Thyroid gland (tissue), 4 donors: ENCODE results near the gene FAAP100. TPM values are rescaled to one million over a fixed set of nuclear protein-coding genes. Genes with fewer than 3 reads are reported as not detected.

Experiments used
- DNase-seq, 2 donors: peaks; one replicate each; pipeline ENCODE4 v3.0.0-alpha.2; 2019
- H3K27ac ChIP-seq, 3 donors: fragments of 200-600 bp; sonication (generic); 1 replicate in 2 of 3; 2 replicates in 1 of 3; pipeline ENCODE4 v1.5.1; 2016 to 2019; ENCODE audit warnings: mild to moderate bottlenecking in 1 of 3, moderate library complexity in 1 of 3
- H3K27me3 ChIP-seq: fragments of 200-600 bp; sonication (generic); one replicate; pipeline ENCODE4 v1.5.1; 2019
- H3K36me3 ChIP-seq, 2 donors: fragments of 200-600 bp; sonication (generic); one replicate each; pipeline ENCODE4 v1.5.1; 2016 to 2019
- H3K4me1 ChIP-seq, 2 donors: fragments of 200-600 bp; sonication (generic); one replicate each; pipeline ENCODE4 v1.5.1; 2017 to 2019
- H3K4me3 ChIP-seq, 3 donors: fragments of 200-600 bp; sonication (generic); replicated peaks in 1 of 3; 1 replicate in 2 of 3; 2 replicates in 1 of 3; pipeline ENCODE4 v1.5.1; 2016; ENCODE audit warnings: mild to moderate bottlenecking in 1 of 3
- H3K9me3 ChIP-seq: fragments of 200-600 bp; sonication (generic); one replicate; pipeline ENCODE4 v1.5.1; 2017
- POLR2A ChIP-seq, 2 donors: fragments of 450-650 bp; IDR thresholded peaks; one replicate each; pipeline ENCODE4 v1.6.1; 2017; ENCODE audit warnings: antibody characterized with exemption in 2 of 2, mild to moderate bottlenecking in 2 of 2, moderate library complexity in 1 of 2
- WGBS, 2 donors: methylation state at CpG; one replicate each; pipeline ENCODE4 v1.1.5; 2017; 5-methylcytosine and 5-hydroxymethylcytosine counted together
- intact Hi-C: fragments of 100-400 bp; cut with DNase I; formaldehyde crosslinking; loops from one replicate; pipeline ENCODE4 v1.15.1; 2023
- total RNA-seq, 4 donors: library from RNA; depleted of rRNA; stranded (reverse); fragments of >200 nt; gene quantifications; one replicate each; pipeline ENCODE4 v1.2.3, GENCODE V29; 2016
- TF ChIP-seq, protein P1 (sequence below), 6 experiments: fragments of 200-600 bp in 3 of 6; fragments of 450-650 bp in 3 of 6; sonication (generic) in 3 of 6; IDR thresholded peaks; one replicate each; pipeline ENCODE4 v1.5.1; 2016 to 2019; ENCODE audit warnings: antibody characterized with exemption in 6 of 6, mild to moderate bottlenecking in 2 of 6, inconsistent platforms in 1 of 6, moderate library complexity in 1 of 6

Gene FAAP100
- total RNA-seq, 4 donors from 2014 or later: 24.1 to 35.2 (median 31.0) TPM

DNA sequence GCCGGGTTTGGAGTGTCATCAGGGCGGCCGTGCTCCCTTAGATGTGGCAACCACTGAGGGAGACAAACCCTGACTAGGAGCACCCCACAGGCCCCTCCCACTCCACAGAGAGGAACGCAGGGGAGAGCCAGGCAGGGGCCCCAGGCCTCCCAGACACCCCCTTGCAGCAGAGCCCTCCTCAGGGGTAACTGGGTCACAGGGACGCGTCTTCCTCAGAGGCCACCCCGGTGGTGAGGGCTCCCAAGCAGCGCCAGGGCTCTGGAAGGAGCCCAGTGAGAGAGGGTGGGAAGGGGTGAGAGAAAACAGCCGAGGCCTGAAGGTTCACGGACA is 12.6 kb downstream of the FAAP100 start:
- Histone ChIP-seq H3K9me3 (no peaks in the 10 kb centered on the region), H3K4me1 (peaks cover 0 to 11% of the 10 kb centered on the region in 2 donors), H3K27ac (no peak overlapping the region), H3K27me3 (no peaks in the 10 kb centered on the region), H3K4me3 (no peak overlapping the region), H3K36me3 (peaks cover 10 to 22% of the 10 kb centered on the region in 2 donors)
- intact Hi-C loops: no loop called here
- no peak for TF ChIP-seq POLR2A (IDR thresholded peaks at IDR 0.05)
- TF ChIP-seq, protein P1, sequence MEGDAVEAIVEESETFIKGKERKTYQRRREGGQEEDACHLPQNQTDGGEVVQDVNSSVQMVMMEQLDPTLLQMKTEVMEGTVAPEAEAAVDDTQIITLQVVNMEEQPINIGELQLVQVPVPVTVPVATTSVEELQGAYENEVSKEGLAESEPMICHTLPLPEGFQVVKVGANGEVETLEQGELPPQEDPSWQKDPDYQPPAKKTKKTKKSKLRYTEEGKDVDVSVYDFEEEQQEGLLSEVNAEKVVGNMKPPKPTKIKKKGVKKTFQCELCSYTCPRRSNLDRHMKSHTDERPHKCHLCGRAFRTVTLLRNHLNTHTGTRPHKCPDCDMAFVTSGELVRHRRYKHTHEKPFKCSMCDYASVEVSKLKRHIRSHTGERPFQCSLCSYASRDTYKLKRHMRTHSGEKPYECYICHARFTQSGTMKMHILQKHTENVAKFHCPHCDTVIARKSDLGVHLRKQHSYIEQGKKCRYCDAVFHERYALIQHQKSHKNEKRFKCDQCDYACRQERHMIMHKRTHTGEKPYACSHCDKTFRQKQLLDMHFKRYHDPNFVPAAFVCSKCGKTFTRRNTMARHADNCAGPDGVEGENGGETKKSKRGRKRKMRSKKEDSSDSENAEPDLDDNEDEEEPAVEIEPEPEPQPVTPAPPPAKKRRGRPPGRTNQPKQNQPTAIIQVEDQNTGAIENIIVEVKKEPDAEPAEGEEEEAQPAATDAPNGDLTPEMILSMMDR (IDR thresholded peaks at IDR 0.05): no peak
- WGBS, 2 donors: 83 to 87% methylated on average over 8 to 10 of the region's 10 CpGs
- DNase-seq: no peak

DNA sequence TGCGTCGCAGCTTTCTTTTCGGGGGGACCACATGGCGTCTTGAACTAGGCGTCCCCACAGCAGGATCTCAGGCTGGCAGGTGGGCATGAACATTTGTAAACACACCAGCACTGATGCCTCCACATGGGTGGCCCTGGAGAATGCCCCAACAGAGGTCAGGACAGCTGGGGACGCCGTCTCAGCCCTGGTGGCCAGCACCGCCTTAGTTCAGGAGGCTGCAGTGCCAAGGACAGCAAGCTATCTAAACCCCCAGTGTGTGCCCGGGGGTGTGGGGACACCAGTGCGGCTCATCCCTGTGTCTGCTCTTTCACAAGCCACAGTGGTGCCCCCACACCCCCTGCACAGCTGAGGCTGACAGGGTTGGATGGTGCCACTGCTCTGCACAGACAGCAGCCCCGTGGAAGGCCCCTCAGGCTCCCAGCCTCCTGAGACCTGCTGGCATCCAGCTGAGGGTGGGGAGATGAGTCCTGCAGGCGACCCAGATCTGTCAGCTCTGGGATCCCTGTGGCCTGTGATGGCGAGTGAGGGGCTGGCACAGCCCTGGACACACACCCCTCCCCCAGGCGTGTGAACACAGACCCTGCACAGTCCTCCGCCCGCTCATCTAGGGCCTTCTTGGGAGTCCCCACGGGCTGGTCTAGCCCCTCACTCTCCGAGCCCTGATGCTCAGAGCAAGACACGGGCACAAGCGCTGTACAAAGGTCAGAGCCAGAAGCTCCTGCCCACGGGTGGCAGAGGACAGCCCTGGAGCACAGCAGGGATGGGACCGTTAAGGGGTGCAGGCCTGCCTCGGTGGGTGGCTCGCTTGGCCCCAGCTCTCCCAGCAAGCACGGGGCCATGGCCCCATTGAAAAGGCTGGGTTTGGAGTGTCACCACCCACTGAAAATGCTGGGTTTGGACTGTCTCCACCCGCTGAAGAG is 13.2 kb downstream of the FAAP100 start:
- no peaks in the 10 kb centered on the region for H3K9me3 ChIP-seq
- no peak for TF ChIP-seq POLR2A (IDR thresholded peaks at IDR 0.05)
- TF ChIP-seq, protein P1 (IDR thresholded peaks at IDR 0.05): no peak
- no peak overlapping the region for H3K27ac ChIP-seq
- H3K4me3 ChIP-seq: no peak overlapping the region
- no peak for DNase-seq
- intact Hi-C loops: no loop called here
- H3K36me3 ChIP-seq: peaks cover 7 to 19% of the 10 kb centered on the region in 2 donors
- 91 to 97% methylated on average over 13 to 18 of the region's 26 CpGs for WGBS, 2 donors
- H3K27me3 ChIP-seq: no peaks in the 10 kb centered on the region
- H3K4me1 ChIP-seq: peaks cover 0 to 11% of the 10 kb centered on the region in 2 donors

DNA sequence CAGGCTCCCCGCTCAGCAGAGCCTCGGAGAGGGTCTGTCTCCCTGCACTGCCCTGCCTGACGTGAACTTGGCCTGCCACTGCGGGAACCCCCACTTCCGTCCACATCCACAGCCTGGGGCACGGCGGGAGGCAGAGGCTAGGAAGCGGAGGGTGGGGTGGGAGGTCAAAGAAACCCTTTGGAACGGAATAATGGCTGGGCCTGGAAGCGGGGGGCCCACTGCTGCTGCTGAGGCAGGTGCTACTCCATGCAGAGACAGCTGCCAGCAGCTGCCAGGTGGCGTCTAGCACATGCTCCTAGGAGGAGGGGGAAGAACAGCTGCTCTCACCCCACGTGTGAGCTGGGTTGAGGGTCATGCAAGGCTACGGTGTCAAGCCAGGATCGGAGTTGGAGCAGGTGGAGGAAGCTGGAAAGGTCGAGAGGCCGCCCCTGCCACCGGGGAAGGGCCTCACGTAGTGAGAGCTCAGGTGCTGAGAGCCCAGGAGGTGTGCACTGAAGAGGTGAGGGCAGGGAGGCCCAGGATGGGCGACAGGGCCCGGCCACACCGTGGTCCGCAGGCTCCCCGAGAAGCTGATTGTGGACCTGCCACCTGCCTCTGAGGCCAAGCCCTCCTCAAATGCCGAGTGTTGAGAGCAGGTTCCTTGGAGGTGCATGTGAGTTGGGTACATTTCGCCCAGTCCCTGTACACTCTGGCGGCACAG is 14.1 kb downstream of the FAAP100 start:
- no peak for TF ChIP-seq POLR2A (IDR thresholded peaks at IDR 0.05)
- TF ChIP-seq, protein P1 (IDR thresholded peaks at IDR 0.05): peak in 1 of 6 experiments; percentile 3
- Histone ChIP-seq H3K4me3 (no peak overlapping the region), H3K4me1 (peaks cover 0 to 11% of the 10 kb centered on the region in 2 donors), H3K27me3 (no peaks in the 10 kb centered on the region), H3K27ac (no peak overlapping the region), H3K9me3 (no peaks in the 10 kb centered on the region), H3K36me3 (peaks cover 0 to 14% of the 10 kb centered on the region in 2 donors)
- WGBS, 2 donors: 71 to 75% methylated on average over 21 to 25 of the region's 26 CpGs
- intact Hi-C loops: no loop called here
- DNase-seq: no peak

DNA sequence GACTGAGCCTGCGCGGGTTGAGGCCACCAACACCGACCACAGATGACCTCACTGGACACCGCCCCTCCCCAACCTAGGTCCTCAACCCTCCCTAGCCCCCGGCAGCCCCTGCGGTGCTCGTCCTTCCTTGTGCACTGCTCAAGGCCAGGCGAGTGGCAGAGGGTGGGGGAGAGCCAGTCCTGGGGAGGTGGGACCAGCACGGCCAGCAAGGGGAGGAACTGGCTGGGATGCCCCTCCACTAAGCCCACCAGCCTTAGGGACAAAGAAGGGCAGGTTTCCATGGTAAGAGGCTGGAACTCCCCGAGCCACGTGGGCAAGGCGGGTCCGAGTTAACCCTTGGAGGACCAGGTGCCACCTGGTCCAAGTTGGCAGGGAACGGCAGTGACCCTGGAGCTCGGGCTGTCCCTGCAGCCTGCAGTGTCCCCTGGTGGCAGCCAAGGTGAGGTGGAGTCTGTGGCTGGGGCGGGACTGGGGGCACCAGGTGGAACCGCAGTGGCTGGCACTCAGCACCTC is 14.8 kb downstream of the FAAP100 start:
- H3K27me3 ChIP-seq: no peaks in the 10 kb centered on the region
- 11 to 17% methylated on average over 8 of the region's 17 CpGs for WGBS, 2 donors

More for the DNA sequence above, 14.8 kb downstream of the FAAP100 start:
- Histone ChIP-seq H3K9me3 (no peaks in the 10 kb centered on the region), H3K27ac (no peak overlapping the region), H3K4me3 (no peak overlapping the region), H3K36me3 (peaks cover 0 to 11% of the 10 kb centered on the region in 2 donors), H3K4me1 (peaks cover 0 to 11% of the 10 kb centered on the region in 2 donors)
- no peak for TF ChIP-seq POLR2A (IDR thresholded peaks at IDR 0.05)
- TF ChIP-seq, protein P1 (IDR thresholded peaks at IDR 0.05): peak; percentile 58 to 99 (median 94)
- peak; percentile 80 to 83 for DNase-seq
- intact Hi-C loops: no loop called here
